ENCODE data around the gene CSNK1G3. TPM values are rescaled to one million over a fixed set of nuclear protein-coding genes. Genes with fewer than 3 reads are reported as not detected.
"Not testable (repeated sequence)": the region's sequence is repeated elsewhere in the genome, so short reads cannot be mapped to it uniquely, and the experiment has no call there.

The CSNK1G3 gene
- total RNA-seq: 10 to 100 TPM; 27.1 to 28.6 TPM
- long read RNA-seq, full-length matches to known transcripts: 2 of 10 reads
- long read RNA-seq, partial matches to known transcripts: 0 of 10 reads
- long read RNA-seq, other reads (novel, unspliced or antisense): 8 of 10 reads

DNA sequence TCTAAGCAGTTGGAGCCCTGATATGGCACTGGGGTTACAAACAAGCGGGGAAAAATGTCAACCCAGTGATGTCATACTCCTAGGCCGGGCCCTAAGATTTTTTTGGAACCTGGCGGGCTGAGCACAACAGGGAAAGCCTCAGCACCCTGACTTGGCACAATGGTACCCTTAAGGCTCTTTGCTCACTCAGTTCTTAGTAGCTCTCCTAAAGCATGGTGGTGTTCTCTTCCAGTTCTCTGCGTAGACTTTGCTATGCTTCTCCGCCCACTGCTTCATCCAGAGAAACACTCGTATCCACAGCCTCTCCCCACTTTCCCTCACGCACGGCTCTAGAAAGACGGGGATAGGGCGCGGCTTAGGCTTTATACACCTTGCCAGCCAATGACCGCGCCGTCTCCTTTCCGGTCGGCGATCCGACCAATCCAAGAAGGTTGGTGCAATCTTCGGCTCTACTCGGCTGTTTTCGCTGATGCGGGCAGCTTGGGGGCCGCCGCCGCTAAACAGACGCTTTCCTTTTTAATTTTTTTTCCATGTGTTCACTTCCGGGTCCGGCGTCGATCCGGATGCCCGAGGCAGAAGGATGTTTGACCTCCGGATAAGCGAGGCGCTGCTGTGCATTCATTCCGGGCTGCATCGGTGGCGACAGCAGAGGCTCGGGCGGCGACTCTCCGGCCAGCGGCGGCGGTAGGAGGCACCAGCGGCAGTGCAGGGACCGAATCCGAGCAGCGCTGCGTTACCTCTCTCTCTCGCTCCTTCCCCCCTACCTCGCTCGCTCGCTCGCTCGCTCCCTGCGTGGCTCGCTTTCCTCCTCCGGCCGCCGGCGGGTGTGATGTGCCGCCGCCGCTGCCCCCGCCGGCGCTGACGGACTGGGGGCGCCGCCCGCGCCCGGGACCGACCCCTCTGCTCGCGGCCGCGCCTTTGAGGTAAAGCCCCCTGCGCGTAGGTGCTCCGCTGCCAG, at the start of gene CSNK1G3:
Gene CSNK1G3, plus strand, starts transcription at position 530 of the 958 bp plus-strand sequence. CDS start 33,487 bp downstream, outside the sequence.
- intact Hi-C loops (cut with DNase I): loop anchor here in 1 of 2 donors (2.0 to 10.0 kb wide), 2 partner anchors 73 to 89 kb away; partner anchors contain the start of gene CEP120
- peak; percentile 98 for DNase-seq
- peak; percentile 98 for ATAC-seq

- DNase-seq; ATAC-seq; intact Hi-C loops (cut with DNase I): not testable (repeated sequence)
These were observed 45.1 kb upstream of the CSNK1G3 start for GRCh38 chr5:123466839-123467238.

- ATAC-seq (no peak), DNase-seq (no peak)
- intact Hi-C loops (cut with DNase I): no loop called here
These were observed 40.6 kb upstream of the CSNK1G3 start for GRCh38 chr5:123471385-123471784.

DNA sequence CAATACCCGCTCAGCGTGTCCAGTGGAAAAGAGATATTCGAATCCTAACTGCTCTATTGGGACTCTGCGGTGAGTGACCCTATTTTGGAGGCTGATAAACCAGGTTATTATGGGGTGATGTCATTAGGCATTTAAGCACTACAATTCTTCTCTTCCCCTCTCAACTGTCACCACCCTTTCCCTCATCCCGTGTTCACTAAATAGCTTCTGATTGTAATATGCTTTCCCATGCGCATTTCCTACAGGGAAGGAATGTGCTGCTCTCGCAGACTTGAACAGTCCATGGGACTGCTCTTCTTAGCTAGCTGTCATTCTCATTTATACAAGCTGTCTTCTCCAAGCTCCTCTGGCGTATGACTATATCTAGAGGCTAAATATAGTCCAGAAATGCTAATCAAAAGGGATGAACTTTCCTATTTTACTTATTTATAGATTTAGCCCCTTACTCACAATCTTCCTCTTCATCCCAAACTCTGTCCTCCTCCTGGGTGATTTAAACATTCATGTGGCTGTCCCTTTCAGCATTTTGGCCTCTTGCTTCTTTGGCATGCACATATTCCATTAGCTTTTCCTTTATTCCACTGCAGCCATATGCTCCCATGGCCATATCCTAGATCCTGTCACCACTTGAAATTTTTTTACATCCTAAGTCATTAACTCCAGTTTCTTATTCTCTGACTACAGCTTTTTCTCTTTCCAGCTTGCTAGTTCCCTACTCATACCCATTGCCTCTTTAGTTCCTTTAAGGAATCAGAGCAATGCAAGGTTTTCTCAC, 39.6 kb upstream of the CSNK1G3 start:
- intact Hi-C loops (cut with DNase I): no loop called here
- DNase-seq (no peak), ATAC-seq (peak in 1 of 2 donors; percentile 29)

DNA sequence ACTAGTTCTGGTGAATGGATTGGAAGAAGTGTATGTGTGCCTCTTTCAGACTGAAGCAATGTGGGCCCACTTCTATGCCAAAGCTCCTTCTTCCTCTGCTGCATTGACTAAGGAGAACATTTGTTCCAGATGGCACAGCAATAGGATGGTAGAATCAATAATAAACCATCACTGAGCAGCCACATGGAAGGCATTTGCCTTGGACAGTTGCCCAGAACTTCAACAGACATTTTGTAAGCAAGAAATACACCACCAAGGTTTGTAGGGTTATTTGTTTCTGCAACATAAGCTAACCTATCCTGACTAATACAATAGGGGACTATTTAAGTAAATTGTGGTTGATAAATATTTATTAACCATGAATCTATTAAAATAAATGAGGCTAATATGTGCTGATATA, 37.7 kb upstream of the CSNK1G3 start:
- DNase-seq: no peak
- intact Hi-C loops (cut with DNase I): no loop called here
- no peak for ATAC-seq

GRCh38 chr5:123476731-123477130, 35.2 kb upstream of the CSNK1G3 start:
- DNase-seq (no peak), ATAC-seq (no peak)
- intact Hi-C loops (cut with DNase I): no loop called here

GRCh38 chr5:123478546-123478945, 33.4 kb upstream of the CSNK1G3 start:
- intact Hi-C loops (cut with DNase I): no loop called here
- no peak for ATAC-seq
- DNase-seq: no peak

DNA sequence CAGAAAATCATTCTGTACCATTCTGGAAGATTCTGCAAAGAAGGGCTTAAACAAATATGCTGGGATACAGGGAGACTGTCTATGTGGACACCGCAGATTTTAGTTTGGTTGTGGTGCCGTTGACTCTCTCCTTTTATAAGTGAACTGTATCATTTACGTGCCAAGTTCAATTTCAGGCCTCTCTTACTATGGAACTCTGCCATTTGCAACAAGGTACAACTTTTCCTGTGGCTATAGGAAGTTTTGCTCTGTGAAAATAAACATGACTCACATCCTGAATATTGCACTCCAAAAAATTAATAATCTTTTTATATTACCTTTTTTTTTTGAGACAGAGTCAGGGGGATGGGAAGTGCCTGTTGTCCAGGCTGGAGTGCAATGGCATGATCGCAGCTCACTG, 29.7 kb upstream of the CSNK1G3 start:
- ATAC-seq (no peak), DNase-seq (no peak)
- intact Hi-C loops (cut with DNase I): no loop called here

- DNase-seq: no peak
- no peak for ATAC-seq
- intact Hi-C loops (cut with DNase I): no loop called here
These were observed 28.4 kb upstream of the CSNK1G3 start for GRCh38 chr5:123483446-123484077.

- no peak for ATAC-seq
- intact Hi-C loops (cut with DNase I): no loop called here
These were observed 26.7 kb upstream of the CSNK1G3 start for GRCh38 chr5:123485275-123485674.

GRCh38 chr5:123486951-123487655, 24.9 kb upstream of the CSNK1G3 start:
- intact Hi-C loops (cut with DNase I): no loop called here
- DNase-seq: no peak
- peak in 1 of 2 donors; percentile 63 for ATAC-seq

More at GRCh38 chr5:123485275-123485674, 26.7 kb upstream of the CSNK1G3 start:
- DNase-seq: no peak

DNA sequence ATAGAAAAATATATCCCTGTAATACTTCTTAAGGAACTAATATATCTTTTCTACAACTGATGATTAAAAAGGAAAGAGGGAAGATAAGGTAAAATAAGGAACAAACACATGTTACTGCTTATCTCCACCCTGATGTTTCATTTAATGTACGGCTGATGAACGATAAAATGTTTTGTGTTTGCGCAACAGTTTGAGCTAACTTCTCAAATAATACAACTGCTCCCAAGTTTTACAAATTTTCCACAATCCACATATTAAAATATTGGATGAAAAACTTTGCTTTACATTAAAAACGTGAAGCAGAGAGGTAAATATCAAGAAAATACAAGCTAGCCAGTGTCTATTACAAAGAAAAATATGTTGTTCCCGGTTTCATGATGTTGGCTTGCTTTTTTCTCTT, 21.0 kb upstream of the CSNK1G3 start:
- intact Hi-C loops (cut with DNase I): no loop called here
- DNase-seq (no peak), ATAC-seq (no peak)

- ATAC-seq; DNase-seq; intact Hi-C loops (cut with DNase I): not testable (repeated sequence)
These were observed 16.8 kb upstream of the CSNK1G3 start for GRCh38 chr5:123495211-123495610.

DNA sequence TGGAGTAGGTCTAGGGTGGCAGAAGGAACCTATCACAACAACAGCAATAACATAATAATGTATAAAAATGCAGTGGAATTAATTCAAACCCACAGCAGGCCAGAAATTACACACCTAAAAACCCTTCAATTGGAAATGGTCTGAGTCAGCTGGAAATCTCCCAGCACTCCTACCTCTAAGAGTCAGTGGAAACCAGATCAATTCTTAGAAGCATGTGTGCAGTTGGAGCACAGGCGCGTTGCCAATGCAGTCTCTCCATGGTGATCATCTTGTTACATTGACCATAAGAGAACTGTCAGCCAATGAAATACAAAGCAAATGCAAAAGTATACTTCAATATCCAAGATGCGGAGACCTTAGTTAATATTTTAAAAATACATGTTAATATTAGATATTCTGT, 15.1 kb upstream of the CSNK1G3 start:
- intact Hi-C loops (cut with DNase I): no loop called here
- DNase-seq: no peak
- peak in 1 of 2 donors; percentile 30 for ATAC-seq

- DNase-seq: no peak
- intact Hi-C loops (cut with DNase I): loop anchor here in 1 of 2 donors (10.0 kb wide), 1 partner anchor 66 kb away; no protein-coding TSS in a partner anchor
- peak in 1 of 2 donors; percentile 19 for ATAC-seq
These were observed 11.5 kb upstream of the CSNK1G3 start for GRCh38 chr5:123500471-123500870.

- ATAC-seq: no peak
- intact Hi-C loops (cut with DNase I): loop anchor here in 1 of 2 donors (10.0 kb wide), 1 partner anchor 67 kb away; no protein-coding TSS in a partner anchor
- DNase-seq: no peak
These were observed 9.9 kb upstream of the CSNK1G3 start for GRCh38 chr5:123502120-123502519.

- no peak for DNase-seq
- intact Hi-C loops (cut with DNase I): loop anchor here in 1 of 2 donors (10.0 kb wide), 1 partner anchor 68 kb away; no protein-coding TSS in a partner anchor
- ATAC-seq: no peak
These were observed 8.7 kb upstream of the CSNK1G3 start for GRCh38 chr5:123503299-123503698.

GRCh38 chr5:123505633-123506032, 6.3 kb upstream of the CSNK1G3 start:
- DNase-seq: no peak
- no peak for ATAC-seq
- intact Hi-C loops (cut with DNase I): loop anchor here in 1 of 2 donors (10.0 kb wide), 1 partner anchor 71 kb away; no protein-coding TSS in a partner anchor

Measured in left cardiac atrium (tissue), 4 donors.